CD8-positive, alpha-beta memory T cell (primary cell): ENCODE results near the gene CFAP77. TPM values are rescaled to one million over a fixed set of nuclear protein-coding genes. Genes with fewer than 3 reads are reported as not detected.
"Not testable (repeated sequence)": the region's sequence is repeated elsewhere in the genome, so short reads cannot be mapped to it uniquely, and the experiment has no call there.

Source experiments
- CTCF ChIA-PET: fragments of 350-600 bp; sonication (Branson Sonifier 250); formaldehyde crosslinking; loops from one replicate; lab custom pipeline; 2021; ENCODE audit warnings: antibody characterized with exemption; lab: Charles Lee
- POLR2A ChIA-PET: fragments of 350-600 bp; sonication (Branson Sonifier 250); formaldehyde crosslinking; loops from one replicate; lab custom pipeline; 2021; ENCODE audit warnings: antibody characterized with exemption; lab: Charles Lee
- DNase-seq, 5 donors: peaks; one replicate each; pipeline versions ENCODE4 v3.0.0 to v3.0.0-alpha.2; 2020 to 2022; ENCODE audit warnings: mixed read lengths in 1 of 5
- H3K27ac ChIP-seq: one replicate; pipeline ENCODE4 v1.7.0; 2013; ENCODE audit warnings: low read depth, mild to moderate bottlenecking, low read length, moderate library complexity
- H3K27me3 ChIP-seq: 2 replicates; pipeline ENCODE4 v1.7.0; 2013; ENCODE audit warnings: low read length, mild to moderate bottlenecking; ENCODE audit not compliant: insufficient read depth, poor library complexity, severe bottlenecking
- H3K36me3 ChIP-seq: 2 replicates; pipeline ENCODE4 v1.7.0; 2013; ENCODE audit warnings: mild to moderate bottlenecking, low read length, moderate library complexity; ENCODE audit not compliant: insufficient read depth
- H3K4me1 ChIP-seq: 2 replicates; pipeline ENCODE4 v1.7.0; 2013; ENCODE audit warnings: mild to moderate bottlenecking, low read length, moderate library complexity; ENCODE audit not compliant: insufficient read depth
- H3K4me3 ChIP-seq: 2 replicates; pipeline ENCODE4 v1.7.0; 2013; ENCODE audit warnings: mild to moderate bottlenecking, low read length
- H3K9me3 ChIP-seq: 2 replicates; pipeline ENCODE4 v1.7.0; 2013; ENCODE audit warnings: mild to moderate bottlenecking, low read length
- H3K27ac Mint-ChIP-seq, 8 donors: one replicate each; pipeline ENCODE4 v1.8.0; 2020 to 2021; ENCODE audit warnings: mixed read lengths in 8 of 8, mild to moderate bottlenecking in 6 of 8, inconsistent platforms in 3 of 8, moderate library complexity in 3 of 8
- H3K27me3 Mint-ChIP-seq, 2 donors: one replicate each; pipeline ENCODE4 v1.8.0; 2020 to 2021; ENCODE audit warnings: mixed read lengths in 2 of 2, mild to moderate bottlenecking in 1 of 2, moderate library complexity in 1 of 2
- H3K36me3 Mint-ChIP-seq, 3 donors: one replicate each; pipeline ENCODE4 v1.8.0; 2020 to 2021; ENCODE audit warnings: mixed read lengths in 3 of 3, inconsistent platforms in 1 of 3, mild to moderate bottlenecking in 1 of 3
- H3K4me1 Mint-ChIP-seq, 3 donors: one replicate each; pipeline ENCODE4 v1.8.0; 2020 to 2021; ENCODE audit warnings: mixed read lengths in 3 of 3, inconsistent platforms in 1 of 3, mild to moderate bottlenecking in 1 of 3
- H3K4me3 Mint-ChIP-seq, 7 donors: one replicate each; pipeline ENCODE4 v1.8.0; 2020 to 2021; ENCODE audit warnings: mixed read lengths in 7 of 7, mild to moderate bottlenecking in 6 of 7, moderate library complexity in 4 of 7, inconsistent platforms in 2 of 7
- H3K9me3 Mint-ChIP-seq, 5 donors: one replicate each; pipeline ENCODE4 v1.8.0; 2020 to 2022; ENCODE audit warnings: mixed read lengths in 5 of 5, mild to moderate bottlenecking in 3 of 5, moderate library complexity in 2 of 5, inconsistent platforms in 1 of 5
- polyA plus RNA-seq: library from polyadenylated mRNA; unstranded; fragments of 300-500 nt; fragmentation: Illumina TruSeq; gene quantifications from one replicate; pipeline ENCODE4 v1.2.3, GENCODE V29; 2021
- total RNA-seq, 2 experiments: library from RNA; stranded (reverse); gene quantifications; one replicate each; pipeline ENCODE4 v1.2.3, GENCODE V29; 2021

The CFAP77 gene
- total and polyA plus RNA-seq, 3 experiments from 2014 or later: not detected

- ChIA-PET CTCF (no interaction called here), POLR2A (interaction anchor here (0.9 to 1.0 kb wide), 2 partner anchors 18 to 22 kb away, joined by 3 to 4 read pairs; partner anchors contain the start of gene SETX)
- Mint-ChIP-seq H3K4me3 (peak overlapping the region in 1 of 7 donors; percentile 13), H3K4me1 (peaks cover 10 to 16% (median 11%) of the 10 kb centered on the region in 3 donors), H3K9me3 (no peaks in the 10 kb centered on the region), H3K27ac (peak overlapping the region in 7 of 8 donors; percentile 17 to 81 (median 73)), H3K36me3 (peaks cover 7 to 10% (median 8%) of the 10 kb centered on the region in 3 donors), H3K27me3 (no peaks in the 10 kb centered on the region)
- no peak overlapping the region for H3K27ac ChIP-seq
- no peak for DNase-seq
- peaks cover 17% of the 10 kb centered on the region for H3K36me3 ChIP-seq
- no peaks in the 10 kb centered on the region for H3K9me3 ChIP-seq
- H3K4me3 ChIP-seq: no peak overlapping the region
- H3K4me1 ChIP-seq: peaks cover 10% of the 10 kb centered on the region
- no peaks in the 10 kb centered on the region for H3K27me3 ChIP-seq
Observed at GRCh38 chr9:132372177-132373095, 37.6 kb upstream of the CFAP77 start.

- POLR2A ChIA-PET, CTCF ChIA-PET: not testable (repeated sequence)
Observed at GRCh38 chr9:132377769-132378168, 32.2 kb upstream of the CFAP77 start.

GRCh38 chr9:132378416-132378815 is 31.6 kb upstream of the CFAP77 start:
- H3K4me3 ChIP-seq, H3K9me3 ChIP-seq, H3K9me3 Mint-ChIP-seq, H3K4me3 Mint-ChIP-seq, POLR2A ChIA-PET, DNase-seq, H3K4me1 ChIP-seq, H3K27me3 ChIP-seq, H3K27ac Mint-ChIP-seq, CTCF ChIA-PET, H3K27ac ChIP-seq, H3K27me3 Mint-ChIP-seq: not testable (repeated sequence)
- Mint-ChIP-seq H3K36me3 (peaks cover 4 to 29% (median 9%) of the 10 kb centered on the region in 3 donors), H3K4me1 (peaks cover 8 to 13% (median 11%) of the 10 kb centered on the region in 3 donors)
- H3K36me3 ChIP-seq: peaks cover 50% of the 10 kb centered on the region

More at GRCh38 chr9:132377769-132378168, 32.2 kb upstream of the CFAP77 start:
- H3K4me3 ChIP-seq, DNase-seq, H3K27me3 Mint-ChIP-seq, H3K4me3 Mint-ChIP-seq, H3K27ac ChIP-seq, H3K27me3 ChIP-seq, H3K27ac Mint-ChIP-seq, H3K9me3 Mint-ChIP-seq, H3K9me3 ChIP-seq, H3K4me1 ChIP-seq: not testable (repeated sequence)
- H3K36me3 ChIP-seq: peaks cover 47% of the 10 kb centered on the region
- H3K4me1 Mint-ChIP-seq: peaks cover 8 to 14% (median 13%) of the 10 kb centered on the region in 3 donors
- peaks cover 4 to 26% (median 7%) of the 10 kb centered on the region in 3 donors for H3K36me3 Mint-ChIP-seq

- H3K4me3 ChIP-seq: no peak overlapping the region
- peaks cover 0 to 57% (median 9%) of the 10 kb centered on the region in 3 donors for H3K36me3 Mint-ChIP-seq
- POLR2A ChIA-PET: no interaction called here
Observed at GRCh38 chr9:132381966-132382541, 28.0 kb upstream of the CFAP77 start.

GRCh38 chr9:132383462-132383883 is 26.5 kb upstream of the CFAP77 start:
- ChIA-PET CTCF (interaction anchor here (1.2 kb wide), 1 partner anchor 17 kb away, joined by 3 read pairs; no protein-coding TSS in a partner anchor), POLR2A (no interaction called here)
- Mint-ChIP-seq H3K27ac (peak overlapping the region in 4 of 8 donors; percentile 24 to 81 (median 57)), H3K9me3 (no peaks in the 10 kb centered on the region), H3K27me3 (no peaks in the 10 kb centered on the region), H3K4me1 (peaks cover 15 to 23% (median 21%) of the 10 kb centered on the region in 3 donors), H3K36me3 (peaks cover 0 to 69% (median 13%) of the 10 kb centered on the region in 3 donors), H3K4me3 (no peak overlapping the region)
- no peak overlapping the region for H3K27ac ChIP-seq
- no peaks in the 10 kb centered on the region for H3K27me3 ChIP-seq
- H3K36me3 ChIP-seq: peaks cover 51% of the 10 kb centered on the region
- H3K4me3 ChIP-seq: no peak overlapping the region
- no peaks in the 10 kb centered on the region for H3K4me1 ChIP-seq
- H3K9me3 ChIP-seq: no peaks in the 10 kb centered on the region
- DNase-seq: no peak

More at GRCh38 chr9:132381966-132382541, 28.0 kb upstream of the CFAP77 start:
- no peaks in the 10 kb centered on the region for H3K27me3 ChIP-seq
- Mint-ChIP-seq H3K9me3 (no peaks in the 10 kb centered on the region), H3K4me1 (peaks cover 15 to 23% (median 21%) of the 10 kb centered on the region in 3 donors), H3K27ac (peak overlapping the region in 1 of 8 donors; percentile 24), H3K27me3 (no peaks in the 10 kb centered on the region), H3K4me3 (no peak overlapping the region)
- H3K27ac ChIP-seq: no peak overlapping the region
- peaks cover 53% of the 10 kb centered on the region for H3K36me3 ChIP-seq
- DNase-seq: no peak
- CTCF ChIA-PET: no interaction called here
- H3K4me1 ChIP-seq: no peaks in the 10 kb centered on the region
- H3K9me3 ChIP-seq: no peaks in the 10 kb centered on the region

- H3K4me1 ChIP-seq: no peaks in the 10 kb centered on the region
- peaks cover 48% of the 10 kb centered on the region for H3K36me3 ChIP-seq
- no peaks in the 10 kb centered on the region for H3K9me3 ChIP-seq
- DNase-seq: no peak
- ChIA-PET CTCF (interaction anchor here (0.6 to 1.2 kb wide), 2 partner anchors 17 to 92 kb away, joined by 3 read pairs; no protein-coding TSS in a partner anchor), POLR2A (no interaction called here)
- H3K27me3 Mint-ChIP-seq: no peaks in the 10 kb centered on the region
- H3K9me3 Mint-ChIP-seq: no peaks in the 10 kb centered on the region
- H3K27ac ChIP-seq: no peak overlapping the region
- H3K27me3 ChIP-seq: no peaks in the 10 kb centered on the region
- H3K4me3 Mint-ChIP-seq: no peak overlapping the region
- peaks cover 15 to 23% (median 21%) of the 10 kb centered on the region in 3 donors for H3K4me1 Mint-ChIP-seq
- H3K27ac Mint-ChIP-seq: peak overlapping the region in 4 of 8 donors; percentile 19 to 57 (median 38)
- H3K36me3 Mint-ChIP-seq: peaks cover under 1 to 77% (median 13%) of the 10 kb centered on the region in 3 donors
- no peak overlapping the region for H3K4me3 ChIP-seq
Observed at GRCh38 chr9:132384376-132384775, 25.6 kb upstream of the CFAP77 start.

- Histone ChIP-seq H3K9me3 (no peaks in the 10 kb centered on the region), H3K4me3 (no peak overlapping the region), H3K27me3 (no peaks in the 10 kb centered on the region), H3K4me1 (no peaks in the 10 kb centered on the region), H3K27ac (no peak overlapping the region), H3K36me3 (peaks cover 55% of the 10 kb centered on the region)
- Mint-ChIP-seq H3K27ac (peak overlapping the region in 1 of 8 donors; percentile 61), H3K9me3 (no peaks in the 10 kb centered on the region), H3K4me3 (no peak overlapping the region), H3K36me3 (peaks cover 9 to 90% (median 22%) of the 10 kb centered on the region in 3 donors), H3K4me1 (peaks cover 11 to 17% (median 16%) of the 10 kb centered on the region in 3 donors), H3K27me3 (no peaks in the 10 kb centered on the region)
- ChIA-PET POLR2A (no interaction called here), CTCF (no interaction called here)
- no peak for DNase-seq
Observed at GRCh38 chr9:132387133-132387532, 22.9 kb upstream of the CFAP77 start.
